GM21723 (cell line): Measurements from ENCODE around the gene DRD4.

Source experiments
- ATAC-seq: cut with Tn5 transposase; IDR thresholded peaks from one replicate; pipeline ENCODE4 v1.9.1; 2021; ENCODE audit warnings: mild to moderate bottlenecking, moderate library complexity; ENCODE audit not compliant: unreplicated experiment

The DRD4 gene

GRCh38 chr11:609341-609811, 27.7 kb upstream of the DRD4 start:
- no peak for ATAC-seq

- no peak for ATAC-seq
These were observed 26.8 kb upstream of the DRD4 start for GRCh38 chr11:610146-610801.

GRCh38 chr11:611001-611996, 25.8 kb upstream of the DRD4 start:
- no peak for ATAC-seq

- ATAC-seq: no peak
These were observed 24.7 kb upstream of the DRD4 start for GRCh38 chr11:612201-612960.

GRCh38 chr11:612961-613300, 24.1 kb upstream of the DRD4 start:
- no peak for ATAC-seq

- ATAC-seq: no peak
These were observed 23.6 kb upstream of the DRD4 start for GRCh38 chr11:613369-613968.

GRCh38 chr11:614021-614622, 22.9 kb upstream of the DRD4 start:
- ATAC-seq: no peak

GRCh38 chr11:614623-615503, 22.2 kb upstream of the DRD4 start:
- ATAC-seq: peak; percentile 4

GRCh38 chr11:615504-616319, 21.4 kb upstream of the DRD4 start, which contains the start of gene IRF7:
Gene IRF7 (minus strand): TSS chr11:615950. CDS start chr11:615364, 586 bp downstream.
- peak; percentile 78 for ATAC-seq

- no peak for ATAC-seq
These were observed 20.5 kb upstream of the DRD4 start for GRCh38 chr11:616320-617198.

GRCh38 chr11:617199-617911, 19.7 kb upstream of the DRD4 start:
- no peak for ATAC-seq

GRCh38 chr11:617912-618682, 19.0 kb upstream of the DRD4 start:
- no peak for ATAC-seq

GRCh38 chr11:618856-619627, 18.0 kb upstream of the DRD4 start:
- no peak for ATAC-seq

- ATAC-seq: no peak
These were observed 17.4 kb upstream of the DRD4 start for GRCh38 chr11:619628-620050.

- ATAC-seq: no peak
These were observed 16.9 kb upstream of the DRD4 start for GRCh38 chr11:620201-620600.
